HG03159 (cell line): ENCODE data around the gene KCTD11.
"Not testable (repeated sequence)": the region's sequence is repeated elsewhere in the genome, so short reads cannot be mapped to it uniquely, and the experiment has no call there.

ENCODE experiments used
- ATAC-seq: cut with Tn5 transposase; IDR thresholded peaks from one replicate; pipeline ENCODE4 v1.9.1; 2021; ENCODE audit warnings: mild to moderate bottlenecking, moderate library complexity; ENCODE audit not compliant: unreplicated experiment

The KCTD11 gene

DNA sequence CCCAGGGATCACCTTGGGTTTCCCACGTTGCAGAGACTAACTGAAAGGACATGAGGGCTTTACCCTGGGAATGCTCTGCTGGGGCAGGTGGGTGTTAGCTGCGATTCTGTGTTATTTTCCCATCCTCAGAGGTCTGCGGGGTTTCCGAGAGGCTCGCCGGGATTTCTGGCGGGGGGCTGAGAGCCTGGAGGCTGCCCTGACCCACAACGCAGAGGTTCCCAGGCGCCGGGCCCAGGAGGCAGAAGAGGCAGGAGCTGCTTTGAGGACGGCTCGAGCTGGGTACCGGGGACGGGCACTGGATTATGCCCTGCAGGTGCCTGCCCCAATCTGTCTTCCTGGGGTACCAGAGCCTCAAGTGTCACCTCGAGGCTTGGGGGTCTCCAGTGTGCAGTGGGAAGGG is 8.7 kb upstream of the KCTD11 start:
- ATAC-seq = no peak

DNA sequence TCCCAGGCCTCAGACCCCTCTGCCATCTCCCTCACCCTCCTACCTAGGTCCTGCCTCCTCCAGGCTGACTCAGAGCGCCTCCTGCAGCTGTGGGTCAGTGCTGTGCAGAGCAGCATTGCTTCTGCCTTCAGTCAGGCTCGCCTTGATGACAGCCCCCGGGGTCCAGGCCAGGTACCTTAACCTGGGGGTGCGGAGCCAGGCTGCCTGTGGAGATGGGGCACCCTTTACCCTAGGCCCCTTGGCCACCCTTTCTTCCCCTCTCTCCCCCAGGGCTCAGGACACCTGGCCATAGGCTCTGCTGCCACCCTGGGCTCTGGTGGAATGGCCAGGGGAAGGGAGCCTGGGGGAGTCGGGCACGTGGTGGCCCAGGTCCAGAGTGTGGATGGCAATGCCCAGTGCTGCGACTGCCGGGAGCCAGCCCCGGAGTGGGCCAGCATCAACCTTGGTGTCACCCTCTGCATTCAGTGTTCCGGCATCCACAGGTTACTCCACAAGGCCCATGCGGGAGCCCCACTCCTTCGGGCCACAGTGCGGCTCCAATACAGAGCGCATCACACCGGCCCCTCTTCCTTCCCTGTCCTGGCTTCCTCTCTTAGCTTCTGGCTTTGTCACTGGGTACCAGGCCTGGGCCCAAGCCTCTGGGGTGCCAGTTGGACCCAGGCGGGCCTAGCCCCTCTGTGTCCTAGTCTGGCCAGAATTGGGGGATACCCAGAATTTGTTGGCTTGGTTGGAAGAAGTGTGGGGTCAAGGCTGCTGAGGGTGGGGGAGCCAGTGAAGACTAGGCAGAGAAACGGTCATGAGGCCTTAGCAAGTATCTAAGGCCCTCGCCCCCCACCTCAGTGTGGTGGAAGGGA is 5.0 kb upstream of the KCTD11 start:
- ATAC-seq = no peak

DNA sequence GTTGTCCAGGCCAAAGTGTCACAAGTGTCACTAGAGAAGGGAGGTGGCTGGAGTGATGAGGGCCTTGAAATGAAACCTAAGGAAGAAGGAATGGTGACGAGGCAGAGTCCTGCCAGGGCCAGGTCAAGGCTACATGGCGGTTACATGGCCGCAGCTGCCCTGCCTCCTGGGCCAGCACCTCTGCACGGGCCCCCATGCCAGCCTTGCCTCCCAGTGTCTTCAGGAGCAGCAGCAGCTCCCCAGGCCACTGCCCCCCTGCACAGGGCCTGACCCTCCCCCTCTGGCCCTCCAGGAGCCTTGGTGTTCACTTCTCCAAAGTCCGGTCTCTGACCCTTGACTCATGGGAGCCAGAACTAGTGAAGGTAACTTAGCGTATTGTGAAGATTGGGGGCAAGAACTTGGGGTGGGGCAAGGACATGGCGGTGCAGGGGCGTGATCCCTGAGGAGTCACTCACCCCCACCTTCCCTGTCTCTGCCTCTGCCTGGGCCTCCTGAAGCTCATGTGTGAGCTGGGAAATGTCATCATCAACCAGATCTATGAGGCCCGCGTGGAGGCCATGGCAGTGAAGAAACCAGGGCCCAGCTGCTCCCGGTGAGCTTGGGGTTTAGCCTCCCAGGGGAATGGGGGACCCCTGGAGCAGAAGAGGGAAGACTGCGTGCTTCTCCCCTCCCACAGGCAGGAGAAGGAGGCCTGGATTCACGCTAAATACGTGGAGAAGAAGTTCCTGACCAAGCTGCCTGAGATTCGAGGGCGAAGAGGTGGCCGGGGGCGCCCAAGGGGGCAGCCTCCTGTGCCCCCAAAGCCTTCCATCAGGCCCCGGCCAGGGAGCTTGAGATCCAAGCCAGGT is 4.1 kb upstream of the KCTD11 start:
- ATAC-seq = no peak

DNA sequence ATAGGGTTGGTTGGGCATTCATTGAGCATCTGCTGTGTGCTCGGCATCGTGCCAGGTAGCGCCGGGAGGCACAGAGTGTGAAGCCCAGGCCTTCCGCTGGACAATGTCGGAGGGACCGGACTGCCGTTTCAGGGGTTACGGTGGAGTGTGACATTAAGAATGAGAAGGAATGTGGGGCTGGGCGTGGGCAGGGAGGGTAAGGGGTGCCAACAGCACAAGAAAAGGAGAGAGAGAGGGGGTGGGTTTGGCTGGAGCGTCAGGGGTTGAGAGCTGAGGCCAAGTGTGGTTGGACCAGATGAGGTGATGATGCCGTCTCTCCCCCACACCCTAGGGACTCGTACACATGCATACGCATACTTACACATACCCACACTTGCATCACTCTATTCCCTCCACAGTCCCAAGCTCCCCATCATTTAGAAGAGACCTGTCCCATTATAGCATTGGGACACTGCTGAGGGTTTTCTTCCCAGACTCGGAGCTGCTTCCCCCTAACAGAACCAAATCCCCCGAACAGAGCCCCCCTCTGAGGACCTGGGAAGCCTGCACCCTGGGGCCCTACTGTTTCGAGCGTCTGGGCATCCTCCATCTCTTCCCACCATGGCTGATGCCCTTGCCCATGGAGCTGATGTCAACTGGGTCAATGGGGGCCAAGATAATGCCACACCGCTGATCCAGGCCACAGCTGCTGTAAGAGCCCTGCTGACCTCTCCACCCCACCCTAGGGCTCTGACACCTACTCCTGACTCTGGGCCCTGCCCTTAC is 3.3 kb upstream of the KCTD11 start:
- ATAC-seq = no peak

DNA sequence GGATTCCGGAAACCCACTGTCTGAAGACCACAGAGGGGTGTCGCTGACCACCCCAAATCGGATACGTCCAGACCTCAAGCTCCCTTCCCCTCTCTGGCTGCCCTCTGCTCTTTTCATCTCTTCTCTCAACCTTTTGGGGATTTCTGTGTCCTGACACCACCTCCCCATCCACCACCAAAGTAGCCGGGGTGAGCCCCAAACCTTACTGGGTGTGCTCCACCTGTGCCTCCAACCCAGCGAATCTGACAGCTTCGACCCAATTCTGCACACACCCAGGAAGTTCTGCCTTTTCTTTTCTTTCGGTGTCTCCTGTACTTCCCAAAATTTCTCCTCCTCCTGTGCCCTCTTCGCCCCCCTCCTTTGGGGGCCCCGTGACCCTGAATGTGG is 534 bp downstream of the KCTD11 start:
- no peak for ATAC-seq

DNA sequence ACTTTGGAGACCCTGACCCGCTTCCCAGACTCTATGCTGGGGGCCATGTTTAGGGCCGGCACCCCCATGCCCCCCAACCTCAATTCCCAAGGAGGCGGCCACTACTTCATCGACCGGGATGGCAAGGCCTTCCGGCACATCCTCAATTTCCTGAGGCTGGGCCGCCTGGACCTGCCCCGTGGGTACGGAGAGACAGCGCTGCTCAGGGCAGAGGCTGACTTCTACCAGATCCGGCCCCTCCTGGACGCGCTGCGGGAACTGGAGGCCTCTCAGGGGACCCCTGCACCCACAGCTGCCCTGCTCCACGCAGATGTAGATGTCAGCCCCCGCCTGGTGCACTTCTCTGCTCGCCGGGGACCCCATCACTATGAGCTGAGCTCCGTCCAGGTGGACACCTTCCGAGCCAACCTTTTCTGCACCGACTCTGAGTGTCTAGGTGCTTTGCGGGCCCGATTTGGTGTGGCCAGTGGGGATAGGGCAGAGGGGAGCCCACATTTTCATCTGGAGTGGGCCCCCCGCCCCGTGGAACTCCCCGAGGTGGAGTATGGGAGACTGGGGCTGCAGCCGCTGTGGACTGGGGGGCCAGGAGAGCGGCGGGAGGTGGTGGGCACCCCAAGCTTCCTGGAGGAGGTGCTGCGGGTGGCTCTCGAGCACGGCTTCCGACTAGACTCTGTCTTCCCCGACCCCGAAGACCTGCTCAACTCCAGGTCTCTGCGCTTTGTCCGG is 1.1 kb downstream of the KCTD11 start:
- ATAC-seq = no peak

DNA sequence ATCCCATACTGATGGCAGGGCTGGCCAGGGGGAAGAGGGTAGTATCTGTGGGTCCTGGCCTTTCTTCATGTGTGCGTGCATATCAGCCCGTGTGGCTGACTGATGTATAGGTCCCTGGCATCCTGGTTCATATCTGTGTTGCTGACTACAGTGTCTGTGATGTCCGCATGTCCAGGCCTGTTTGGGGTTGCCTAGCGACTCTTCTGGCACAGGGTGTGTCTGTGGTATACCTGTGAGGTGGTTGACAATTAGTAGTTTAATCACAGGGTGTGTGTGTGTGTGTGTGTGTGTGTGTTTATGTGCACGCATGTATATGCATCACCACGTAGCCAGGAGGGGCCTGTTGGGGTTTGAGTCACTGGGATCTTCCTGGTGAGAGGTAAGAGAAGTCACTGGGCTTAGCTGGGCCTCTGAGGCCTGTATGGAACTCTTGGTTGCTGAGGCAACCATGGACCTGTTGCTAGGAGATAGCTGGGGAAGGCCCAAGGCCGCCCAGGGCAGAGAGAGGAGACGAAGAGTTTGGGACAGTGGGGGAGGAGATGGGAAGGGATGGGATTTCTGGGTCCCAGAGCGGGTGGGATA is 2.4 kb downstream of the KCTD11 start:
- ATAC-seq = no peak

DNA sequence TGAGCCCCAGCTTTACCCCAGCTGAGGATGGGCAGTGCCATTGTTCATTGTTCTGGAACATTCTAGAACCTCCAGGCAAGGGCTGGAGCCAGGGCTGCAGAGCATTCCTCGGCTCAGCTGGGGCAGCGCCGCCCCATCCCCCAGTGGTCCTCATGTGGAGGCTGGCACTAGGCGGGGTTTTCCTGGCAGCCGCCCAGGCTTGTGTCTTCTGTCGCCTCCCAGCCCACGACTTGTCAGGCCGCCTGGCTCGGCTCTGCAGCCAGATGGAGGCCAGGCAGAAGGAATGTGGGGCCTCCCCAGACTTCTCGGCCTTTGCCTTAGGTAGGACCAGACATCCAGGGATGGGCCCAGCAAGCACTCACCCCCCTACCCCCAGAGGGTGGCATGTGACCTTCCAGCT is 3.1 kb downstream of the KCTD11 start, which contains the start of gene TMEM95:
TMEM95 (plus strand) TSS at position 104 of the 400 bp plus-strand sequence; CDS start at position 153, 49 bp downstream.
- no peak for ATAC-seq

DNA sequence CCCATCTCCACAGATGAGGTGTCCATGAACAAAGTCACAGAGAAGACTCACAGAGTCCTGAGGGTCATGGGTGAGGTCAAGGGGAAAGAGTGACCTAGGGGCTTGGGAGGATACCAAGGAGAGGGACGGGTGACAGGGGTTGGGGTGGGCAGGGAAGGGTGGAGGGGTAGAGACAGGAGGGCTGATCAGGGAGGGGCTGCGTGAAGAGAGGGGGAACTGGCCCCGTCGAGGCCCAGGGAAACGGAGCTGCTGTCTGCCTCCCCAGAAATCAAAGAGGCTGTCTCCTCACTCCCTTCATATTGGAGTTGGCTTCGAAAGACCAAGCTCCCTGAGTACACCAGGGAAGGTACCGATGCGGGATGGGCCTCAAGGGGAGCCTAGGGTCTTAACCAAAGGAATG is 3.6 kb downstream of the KCTD11 start:
- ATAC-seq = no peak

DNA sequence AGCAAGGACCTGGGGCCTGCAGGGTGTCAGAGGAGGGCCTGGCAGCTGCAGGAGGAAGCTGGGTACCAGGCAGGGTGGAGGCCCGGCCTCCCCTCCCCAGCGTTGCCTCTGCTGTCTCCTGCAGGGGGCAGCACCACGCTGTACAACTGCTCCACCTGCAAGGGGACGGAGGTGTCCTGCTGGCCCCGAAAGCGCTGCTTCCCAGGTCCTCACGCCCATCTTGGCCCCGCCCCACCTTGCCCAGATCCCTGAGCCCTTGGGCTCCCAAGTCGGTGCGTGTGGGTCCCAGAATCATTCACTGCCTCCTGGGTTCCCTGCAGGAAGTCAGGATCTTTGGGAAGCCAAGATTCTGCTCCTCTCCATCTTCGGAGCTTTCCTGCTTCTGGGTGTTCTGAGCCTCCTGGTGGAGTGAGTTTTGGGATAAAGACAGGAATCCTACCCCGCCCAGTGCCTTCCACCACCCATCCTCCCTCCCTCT is 4.1 kb downstream of the KCTD11 start:
- no peak for ATAC-seq

DNA sequence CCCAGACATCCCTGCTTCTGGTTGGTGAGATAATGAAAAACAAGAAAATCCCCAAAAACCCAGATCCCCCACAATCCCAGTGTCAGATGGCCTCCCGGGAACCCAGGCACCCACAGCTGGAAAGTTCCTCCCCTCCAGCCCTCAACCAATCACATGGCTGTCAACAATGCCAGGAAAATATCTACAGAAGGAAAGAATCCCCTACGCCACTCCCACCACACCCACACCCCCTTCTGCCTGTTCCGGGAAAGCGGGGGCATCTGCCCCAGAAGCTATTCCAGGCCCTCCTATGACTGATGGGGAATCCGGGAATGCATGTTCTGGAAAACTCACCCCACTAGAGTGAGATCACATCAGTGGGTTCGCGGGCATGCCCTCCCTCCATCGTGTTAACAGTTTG is 4.8 kb downstream of the KCTD11 start:
- no peak for ATAC-seq

DNA sequence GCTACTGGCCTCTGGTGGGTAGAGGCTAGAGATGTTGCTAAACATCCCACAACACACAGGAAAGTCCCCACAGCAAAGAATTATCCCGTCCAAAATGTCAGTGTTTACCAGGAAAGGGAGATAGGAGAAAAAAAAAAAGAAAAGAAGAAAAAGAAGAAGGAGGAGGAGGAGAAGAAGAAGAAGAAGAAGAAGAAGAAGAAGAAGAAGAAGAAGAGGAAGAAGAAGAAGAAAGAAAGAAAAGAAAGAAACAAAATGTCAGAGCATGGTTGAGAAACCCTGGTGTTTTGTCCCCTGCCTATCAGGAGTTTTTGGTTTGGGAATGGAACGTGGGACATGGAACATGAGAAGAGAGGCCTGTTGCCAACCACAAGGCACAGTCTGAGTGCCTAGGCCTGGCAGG is 5.4 kb downstream of the KCTD11 start:
- ATAC-seq = no peak

DNA sequence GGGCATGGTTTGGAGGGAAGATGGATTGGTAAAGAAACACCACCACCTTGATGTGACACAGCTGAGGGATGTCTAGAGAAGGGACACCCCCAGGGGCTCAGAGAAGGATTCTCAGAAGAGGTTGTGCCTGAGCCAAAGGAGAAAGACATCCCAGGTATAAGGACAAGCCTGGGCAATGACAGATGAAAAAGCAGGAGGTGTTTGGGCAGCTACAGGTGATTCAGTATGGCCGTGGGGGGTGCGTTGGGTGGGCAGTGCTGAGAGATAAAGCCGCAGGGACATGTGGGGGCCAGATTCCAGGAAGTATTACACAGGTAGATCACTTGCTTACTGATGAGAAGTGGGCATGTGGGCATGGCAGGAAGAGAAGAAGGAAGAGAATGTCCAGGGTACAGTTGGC is 9.9 kb downstream of the KCTD11 start:
- no peak for ATAC-seq

DNA sequence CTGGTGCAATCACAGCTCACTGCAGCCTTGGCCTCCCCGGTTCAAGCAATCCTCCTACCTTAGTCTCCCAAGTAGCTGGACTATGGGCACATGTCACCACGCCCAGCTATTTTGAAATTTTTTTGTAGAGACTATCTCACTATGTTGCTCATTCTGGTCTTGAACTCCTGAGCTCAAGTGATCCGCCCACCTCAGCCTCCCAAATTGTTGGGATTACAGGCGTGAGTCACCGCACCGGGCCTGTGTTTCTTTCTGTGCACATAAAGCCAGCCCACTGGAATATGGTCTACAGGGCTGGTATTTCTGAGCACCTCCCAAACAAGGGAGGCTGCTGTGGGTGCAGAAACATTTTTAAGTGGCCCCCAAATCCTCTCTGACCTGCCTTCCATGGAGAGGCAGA is 11.3 kb downstream of the KCTD11 start:
- ATAC-seq = no peak

DNA sequence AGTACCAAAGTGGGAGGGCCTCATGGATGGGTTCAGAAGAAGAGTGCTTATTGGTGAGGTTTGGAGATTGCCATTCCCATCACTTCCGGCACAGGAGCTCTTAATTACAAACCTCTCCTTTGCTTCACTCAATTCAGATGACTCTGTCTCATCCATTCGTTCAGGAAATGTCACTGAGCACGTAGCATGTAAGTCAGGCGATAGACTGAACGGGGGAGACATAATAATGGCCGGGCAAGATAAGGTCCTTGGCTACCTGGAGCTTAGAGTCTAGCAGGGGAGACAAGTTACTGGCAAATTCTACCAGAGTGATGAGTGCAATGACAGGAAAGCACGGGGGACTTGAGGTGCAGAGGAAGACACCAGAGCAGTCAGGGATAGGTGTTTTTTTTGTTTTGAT is 14.0 kb downstream of the KCTD11 start:
- ATAC-seq = not testable (repeated sequence)

DNA sequence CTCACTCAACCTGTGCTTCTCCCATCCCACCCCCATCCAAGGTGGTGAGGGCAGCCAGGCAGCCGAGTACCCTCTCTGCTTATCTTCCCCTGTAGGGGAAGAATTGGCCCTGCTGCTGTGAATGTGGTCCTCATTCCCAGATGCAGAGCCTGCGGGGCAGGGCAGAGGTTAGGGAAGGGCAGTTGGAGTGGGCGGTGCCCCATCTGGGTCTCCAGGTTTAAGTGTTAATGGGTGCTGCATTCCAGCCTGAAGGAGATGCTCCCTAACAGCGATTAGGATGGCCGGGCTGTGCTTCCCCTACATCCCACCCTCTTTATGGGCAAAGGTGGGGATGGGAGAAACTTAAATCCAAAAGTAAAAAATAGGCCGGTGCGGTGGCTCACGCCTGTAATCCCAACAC is 15.1 kb downstream of the KCTD11 start:
- ATAC-seq = no peak

DNA sequence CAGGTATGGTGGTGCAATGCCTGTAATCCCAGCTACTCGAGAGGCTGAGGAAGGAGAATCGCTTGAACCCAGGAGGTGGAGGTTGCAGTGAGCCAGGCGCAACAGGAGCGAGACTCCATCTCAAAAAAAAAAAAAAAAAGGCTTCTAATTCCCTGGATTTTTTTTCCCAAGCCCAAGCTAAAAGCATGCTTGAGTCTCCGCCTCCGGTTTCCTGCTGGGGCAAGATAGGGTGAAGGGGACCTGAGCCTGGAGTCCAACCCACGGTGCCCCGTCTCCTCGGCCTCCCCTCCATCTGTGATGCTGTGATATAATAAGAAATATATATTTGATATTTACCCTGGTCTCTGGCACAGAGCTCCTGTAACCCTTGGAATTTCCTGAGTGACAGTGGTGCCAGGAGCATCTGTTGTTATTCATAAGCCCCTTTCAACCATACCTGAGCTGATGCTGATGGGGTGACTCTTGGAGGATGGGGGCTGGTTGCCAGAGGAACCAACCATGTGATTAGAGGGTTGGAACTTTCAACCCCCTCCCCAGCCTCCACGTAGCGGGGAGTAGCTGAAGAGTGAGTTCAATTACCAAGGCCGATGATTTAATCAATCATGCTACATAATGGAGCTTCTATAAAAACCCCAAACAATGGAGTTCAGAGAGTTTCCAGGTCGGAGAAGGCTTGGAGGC is 16.1 kb downstream of the KCTD11 start:
- no peak for ATAC-seq

DNA sequence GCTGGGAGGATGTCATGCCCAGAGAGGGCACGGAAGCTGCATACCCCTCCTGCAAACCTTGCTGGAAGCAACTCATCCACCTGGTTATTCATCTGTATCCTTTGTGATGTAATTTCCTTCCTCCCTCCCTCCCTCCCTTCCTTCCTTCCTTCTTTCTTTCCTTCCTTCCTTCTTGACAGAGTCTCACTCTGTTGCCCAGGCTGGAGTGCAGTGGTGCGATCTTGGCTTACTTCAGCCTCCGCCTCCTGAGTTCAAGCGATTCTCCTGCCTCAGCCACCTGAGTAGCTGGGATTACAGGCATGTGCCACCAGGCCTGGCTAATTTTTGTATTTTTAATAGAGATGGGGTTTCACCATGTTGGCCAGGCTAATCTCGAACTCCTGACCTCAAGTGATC is 16.6 kb downstream of the KCTD11 start:
- ATAC-seq = not testable (repeated sequence)

DNA sequence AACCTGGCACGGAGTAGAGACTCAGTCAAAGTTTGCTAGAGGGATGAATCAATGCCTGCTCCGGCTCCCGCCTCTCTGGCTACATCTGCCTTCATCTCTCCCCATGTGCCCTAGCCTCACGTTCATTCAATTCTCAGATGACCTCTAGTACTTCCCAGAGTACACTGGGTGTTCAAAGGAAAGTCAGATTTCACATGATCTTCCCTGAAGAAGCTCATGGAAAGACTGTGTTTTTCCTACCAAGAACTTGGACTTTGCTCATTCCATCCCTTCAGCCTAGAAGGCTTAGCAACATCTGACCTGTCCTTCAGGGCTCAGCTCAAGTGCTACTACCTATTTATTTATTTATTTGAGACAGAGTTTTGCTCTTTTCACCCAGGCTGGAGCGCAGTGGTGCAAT is 17.9 kb downstream of the KCTD11 start:
- ATAC-seq = no peak

DNA sequence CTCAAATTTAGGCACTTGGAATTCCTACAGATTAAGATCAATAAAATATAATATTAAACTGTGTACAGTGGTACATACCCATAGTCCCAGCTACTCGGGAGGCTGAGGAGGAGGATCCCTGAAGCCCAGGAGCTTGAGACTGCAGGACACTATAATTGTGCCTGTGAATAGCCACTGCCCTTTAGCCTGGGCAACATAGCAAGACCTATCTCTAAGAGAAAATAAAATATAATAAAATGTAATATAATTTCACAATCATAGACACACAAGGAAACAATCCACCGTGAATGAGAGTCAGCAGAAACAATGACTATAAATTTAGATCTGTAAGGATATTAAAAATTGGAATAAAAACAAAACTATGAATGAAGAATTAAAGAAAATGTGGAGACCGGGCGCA is 18.9 kb downstream of the KCTD11 start:
- no peak for ATAC-seq
